ENCODE results near the gene FUNDC2. TPM values are rescaled to one million over a fixed set of nuclear protein-coding genes. Genes with fewer than 3 reads are reported as not detected.

FUNDC2 gene
- total RNA-seq, 3 donors from 2014 or later: 114 to 124 (median 116) TPM

DNA sequence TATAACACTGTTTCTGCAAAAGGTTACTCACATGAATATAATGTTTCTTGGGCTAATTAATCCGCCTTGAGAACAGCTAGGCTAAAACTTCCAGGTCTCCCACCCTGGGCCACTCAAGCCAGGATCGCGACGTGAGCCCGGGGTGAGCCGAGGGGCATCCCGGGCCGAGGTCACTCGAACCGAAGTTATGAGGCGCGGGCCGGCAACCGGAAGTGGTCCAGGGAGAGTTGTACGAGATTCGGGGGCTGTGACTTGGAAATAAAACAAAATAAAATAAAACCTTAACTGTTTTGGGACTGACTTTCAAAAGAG lies 44.0 kb downstream of the FUNDC2 start:
- Mint-ChIP-seq H3K9me3 (no peaks in the 10 kb centered on the region), H3K36me3 (ENCODE audit: insufficient read depth) (peaks cover 19% of the 10 kb centered on the region), H3K4me1 (ENCODE audit: low read depth) (peaks cover 49% of the 10 kb centered on the region), H3K27me3 (ENCODE audit: low read depth) (no peaks in the 10 kb centered on the region), H3K4me3 (peak overlapping the region; percentile 83)
- ATAC-seq (no peak), DNase-seq (no peak)

DNA sequence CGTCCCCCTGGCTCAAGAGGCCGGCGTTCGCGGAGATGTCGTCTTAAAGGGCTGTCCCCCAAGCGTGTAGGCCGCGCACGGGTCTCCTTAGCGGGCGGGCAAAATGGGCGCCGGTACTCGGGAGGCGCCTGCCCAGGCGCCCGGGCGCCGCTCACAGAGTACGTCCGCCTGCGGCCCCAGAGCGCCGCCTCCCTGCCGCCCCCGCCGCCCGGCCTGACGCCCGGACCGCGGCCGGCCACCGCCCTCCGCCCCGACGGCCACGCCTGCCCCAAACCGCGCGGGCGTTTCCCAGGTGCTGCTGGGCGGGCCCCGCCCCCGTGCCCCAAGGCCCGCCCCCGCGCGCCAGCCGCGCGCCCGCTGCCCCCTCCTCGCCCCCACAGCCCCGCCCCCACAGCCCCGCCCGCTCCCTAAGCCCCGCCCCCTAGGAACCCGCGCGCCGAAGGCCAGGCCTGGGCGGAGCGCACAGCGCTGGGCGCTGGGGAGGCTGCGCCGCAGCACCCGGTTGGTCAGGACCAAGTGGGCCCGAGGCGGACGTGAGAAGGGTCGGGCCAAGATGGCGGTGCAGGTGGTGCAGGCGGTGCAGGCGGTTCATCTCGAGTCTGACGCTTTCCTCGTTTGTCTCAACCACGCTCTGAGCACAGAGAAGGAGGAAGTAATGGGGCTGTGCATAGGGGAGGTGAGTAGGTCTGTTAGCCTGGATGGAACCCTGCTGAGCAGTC lies 44.5 kb downstream of the FUNDC2 start, which contains the start of the genes BRCC3, CMC4 and MTCP1:
Gene BRCC3 (plus strand): TSS at position 534 of the 719 bp plus-strand sequence. CDS start 20 bp downstream, at position 554.
Gene CMC4 (minus strand): TSS at position 162 of the 719 bp plus-strand sequence. CDS start 7,113 bp downstream, outside the sequence.
Gene MTCP1 (minus strand): TSS at position 162 of the 719 bp plus-strand sequence. CDS start 5,126 bp downstream, outside the sequence.
- H3K9me3 Mint-ChIP-seq: no peaks in the 10 kb centered on the region
- H3K27me3 Mint-ChIP-seq (ENCODE audit: low read depth): no peaks in the 10 kb centered on the region
- H3K36me3 Mint-ChIP-seq (ENCODE audit: insufficient read depth): peaks cover 20% of the 10 kb centered on the region
- ATAC-seq (peak; percentile 95 to 97), DNase-seq (peak; percentile 63)
- peaks cover 50% of the 10 kb centered on the region for H3K4me1 Mint-ChIP-seq (ENCODE audit: low read depth)
- H3K4me3 Mint-ChIP-seq: peak within 1 kb of the TSS; percentile 92

DNA sequence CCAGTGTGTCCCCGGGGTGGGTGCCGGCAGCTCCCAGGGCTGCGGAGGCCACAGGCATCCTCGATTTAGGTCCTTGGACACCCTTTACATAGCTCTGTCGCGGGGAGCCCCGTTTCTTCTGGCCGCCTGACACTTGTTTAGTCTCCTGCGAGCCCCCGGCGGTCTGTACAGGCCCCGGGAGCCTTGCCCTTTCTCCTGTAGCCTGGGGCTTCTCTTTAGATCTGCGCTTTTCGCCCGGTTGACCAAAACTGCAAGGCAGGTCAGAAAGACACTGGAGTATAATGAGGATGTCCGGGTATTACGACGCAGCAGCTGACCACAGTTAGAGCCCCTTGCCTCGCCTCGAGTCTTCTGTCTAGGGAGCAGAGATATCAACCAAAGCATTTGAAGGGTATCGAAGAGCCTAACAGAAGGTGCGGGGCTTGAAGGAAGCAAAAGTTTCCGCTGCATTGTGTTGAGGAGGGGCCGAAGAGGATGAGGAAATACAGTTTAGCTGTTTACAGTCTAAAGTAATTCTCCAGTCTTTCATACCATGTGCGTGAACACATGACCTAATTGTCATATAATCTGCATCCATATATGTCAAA lies 45.1 kb downstream of the FUNDC2 start:
- DNase-seq (no peak), ATAC-seq (no peak)
- peaks cover 50% of the 10 kb centered on the region for H3K4me1 Mint-ChIP-seq (ENCODE audit: low read depth)
- no peaks in the 10 kb centered on the region for H3K27me3 Mint-ChIP-seq (ENCODE audit: low read depth)
- H3K4me3 Mint-ChIP-seq: peak overlapping the region; percentile 92
- no peaks in the 10 kb centered on the region for H3K9me3 Mint-ChIP-seq
- peaks cover 20% of the 10 kb centered on the region for H3K36me3 Mint-ChIP-seq (ENCODE audit: insufficient read depth)

DNA sequence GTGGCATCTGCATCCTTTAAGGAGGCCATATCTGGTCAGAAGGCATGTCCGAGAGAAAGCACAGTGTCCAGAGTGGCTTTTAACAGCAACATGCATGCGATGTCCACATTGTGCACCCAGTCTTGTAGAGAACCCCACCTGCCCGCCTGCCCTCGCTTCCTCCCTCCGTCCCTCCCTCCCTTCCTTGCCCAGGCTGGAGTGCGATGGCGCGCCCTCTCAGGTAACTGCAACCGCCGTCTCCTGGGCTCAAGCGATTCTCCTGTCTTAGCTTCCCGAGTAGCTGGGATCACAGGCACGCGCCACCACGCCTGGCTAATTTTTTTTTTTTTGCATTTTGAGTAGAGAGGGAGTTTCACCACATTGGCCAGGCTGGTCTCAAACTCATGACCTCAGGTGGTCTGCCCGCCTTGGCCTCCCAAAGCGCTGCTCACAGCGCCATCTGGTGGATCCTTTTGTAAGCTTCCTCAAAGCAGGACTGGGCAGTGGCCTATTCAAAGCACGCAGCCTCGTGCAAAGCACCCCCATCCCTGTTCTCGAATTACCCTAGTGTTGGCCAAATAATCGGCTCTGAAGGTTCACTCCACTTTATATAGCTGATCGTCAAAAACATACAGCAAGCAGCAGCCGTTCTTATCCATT lies 59.7 kb downstream of the FUNDC2 start:
- H3K36me3 Mint-ChIP-seq (ENCODE audit: insufficient read depth): peaks cover 12% of the 10 kb centered on the region
- no peaks in the 10 kb centered on the region for H3K9me3 Mint-ChIP-seq
- DNase-seq: peak; percentile 40
- H3K4me1 Mint-ChIP-seq (ENCODE audit: low read depth): peaks cover 2% of the 10 kb centered on the region
- no peak overlapping the region for H3K4me3 Mint-ChIP-seq
- no peaks in the 10 kb centered on the region for H3K27me3 Mint-ChIP-seq (ENCODE audit: low read depth)
- ATAC-seq: peak in 1 of 2 donors; percentile 52

DNA sequence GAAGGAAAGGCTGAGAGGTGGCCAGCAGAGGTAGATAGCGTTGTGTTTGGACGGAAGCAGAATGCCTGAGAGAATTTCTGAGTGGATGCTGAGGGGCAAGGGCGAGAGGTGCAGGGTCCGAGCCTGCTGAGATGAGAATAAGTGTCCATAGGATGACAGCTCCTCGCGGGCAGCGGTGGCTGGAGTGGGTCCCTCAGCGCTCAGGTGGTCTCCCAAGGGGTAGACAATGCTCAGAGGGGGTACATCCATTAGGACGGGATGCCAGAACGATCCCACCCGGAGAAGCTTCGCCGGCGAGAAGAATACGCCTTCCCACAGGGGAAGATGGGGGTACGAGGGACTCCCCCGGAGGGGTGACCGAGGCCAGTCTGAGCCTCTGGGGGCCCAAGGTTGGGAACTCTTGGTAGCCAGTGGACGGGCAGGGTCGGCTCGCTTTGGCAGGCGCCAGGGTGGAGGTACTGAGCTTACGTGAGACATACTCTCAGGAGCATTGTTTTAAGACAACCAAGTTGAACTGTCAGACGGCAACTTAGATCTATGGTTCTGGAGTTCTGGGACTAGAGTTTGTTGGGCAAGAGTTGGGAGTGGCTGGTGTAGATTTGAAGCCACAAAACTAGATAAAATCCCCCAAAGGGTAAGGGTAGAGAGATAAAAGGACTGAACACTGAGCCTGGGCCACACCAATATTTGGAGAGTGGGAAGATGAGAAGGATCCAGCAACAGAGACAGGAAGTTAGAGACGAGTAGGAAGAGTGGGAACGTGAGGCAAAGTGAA lies 60.5 kb downstream of the FUNDC2 start:
- H3K4me1 Mint-ChIP-seq (ENCODE audit: low read depth): peaks cover 2% of the 10 kb centered on the region
- H3K27me3 Mint-ChIP-seq (ENCODE audit: low read depth): no peaks in the 10 kb centered on the region
- H3K9me3 Mint-ChIP-seq: no peaks in the 10 kb centered on the region
- H3K36me3 Mint-ChIP-seq (ENCODE audit: insufficient read depth): peaks cover 9% of the 10 kb centered on the region
- no peak overlapping the region for H3K4me3 Mint-ChIP-seq
- no peak for ATAC-seq
- no peak for DNase-seq

DNA sequence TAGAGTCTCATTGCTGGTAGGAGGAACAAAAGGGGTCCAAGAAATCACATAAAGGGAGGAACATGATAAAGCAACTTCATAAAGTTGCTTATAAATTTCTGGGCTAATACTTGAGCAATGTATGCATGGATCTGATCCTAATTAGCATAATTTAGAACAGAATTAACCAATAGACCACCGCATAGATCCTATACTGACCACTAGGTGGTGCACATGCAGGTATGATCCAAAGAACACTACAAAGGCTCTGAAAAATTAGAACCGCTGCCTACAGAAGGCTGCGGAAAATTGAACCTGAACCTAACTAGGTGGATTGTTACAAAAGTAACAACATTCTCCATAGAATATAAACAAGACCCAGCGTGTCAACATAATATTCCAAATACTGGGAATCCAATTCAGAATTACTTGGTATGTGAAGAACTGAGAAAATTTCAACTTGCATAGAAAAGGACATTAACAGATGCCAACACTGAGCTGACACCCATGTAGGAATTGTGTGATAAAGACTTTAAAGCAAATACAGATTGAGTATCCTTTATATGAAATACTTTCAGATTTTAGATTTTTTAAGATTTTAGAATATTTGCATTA lies 67.9 kb downstream of the FUNDC2 start:
- no peak overlapping the region for H3K4me3 Mint-ChIP-seq
- ATAC-seq: peak; percentile 56 to 66
- no peaks in the 10 kb centered on the region for H3K27me3 Mint-ChIP-seq (ENCODE audit: low read depth)

DNA sequence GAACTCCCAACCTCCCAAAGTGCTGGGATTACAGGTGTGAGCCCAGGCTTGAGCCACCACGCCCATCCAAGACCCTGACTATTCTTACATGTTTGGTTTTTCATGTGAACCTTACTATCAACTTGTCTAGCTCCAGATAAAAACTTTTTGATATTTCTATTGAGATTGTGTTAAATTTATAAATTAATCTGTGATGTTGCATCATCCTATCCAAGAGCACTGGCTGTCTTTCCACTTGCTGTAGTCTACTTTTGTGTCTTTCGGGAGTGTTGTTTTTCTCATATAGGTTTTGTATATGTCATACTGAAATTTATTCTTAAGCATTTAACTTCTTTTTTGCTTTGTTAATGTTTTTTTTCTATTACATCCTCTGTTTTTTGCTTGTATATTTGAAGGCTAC lies 79.3 kb downstream of the FUNDC2 start:
- H3K4me1 Mint-ChIP-seq (ENCODE audit: low read depth): peaks cover 7% of the 10 kb centered on the region

More for the DNA sequence above, 67.9 kb downstream of the FUNDC2 start:
- no peak for DNase-seq
- Mint-ChIP-seq H3K36me3 (ENCODE audit: insufficient read depth) (peaks cover 8% of the 10 kb centered on the region), H3K4me1 (ENCODE audit: low read depth) (no peaks in the 10 kb centered on the region), H3K9me3 (no peaks in the 10 kb centered on the region)

DNA sequence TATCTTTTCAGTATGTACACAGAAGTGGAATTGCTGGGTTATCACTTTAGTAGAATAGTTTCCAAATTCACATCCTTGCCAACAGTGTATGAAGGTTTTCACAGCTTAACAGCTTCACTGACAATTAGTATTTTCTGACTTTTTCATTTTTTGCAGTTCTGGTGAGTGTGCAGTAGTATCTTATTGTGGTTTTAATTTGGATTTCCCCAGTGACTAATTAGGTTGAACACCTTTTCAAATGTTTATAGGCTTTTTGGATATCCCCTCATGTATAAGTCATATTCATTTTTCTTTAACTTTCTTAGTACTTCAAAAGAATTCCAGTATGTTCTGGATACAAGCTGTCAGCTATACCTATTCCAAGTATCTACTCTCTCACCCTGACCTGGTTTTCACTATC lies 81.8 kb downstream of the FUNDC2 start:
- ATAC-seq: peak; percentile 80 to 96

More for the DNA sequence above, 79.3 kb downstream of the FUNDC2 start:
- Mint-ChIP-seq H3K36me3 (ENCODE audit: insufficient read depth) (peaks cover 21% of the 10 kb centered on the region), H3K4me3 (no peak overlapping the region), H3K27me3 (ENCODE audit: low read depth) (no peaks in the 10 kb centered on the region), H3K9me3 (no peaks in the 10 kb centered on the region)
- ATAC-seq (no peak), DNase-seq (no peak)

More for the DNA sequence above, 81.8 kb downstream of the FUNDC2 start:
- Mint-ChIP-seq H3K27me3 (ENCODE audit: low read depth) (no peaks in the 10 kb centered on the region), H3K36me3 (ENCODE audit: insufficient read depth) (peaks cover 26% of the 10 kb centered on the region), H3K4me1 (ENCODE audit: low read depth) (peaks cover 7% of the 10 kb centered on the region), H3K9me3 (no peaks in the 10 kb centered on the region), H3K4me3 (no peak overlapping the region)
- no peak for DNase-seq

Other genes starting within 250 kb of the FUNDC2 start
- gene MPP1, start 221.4 kb upstream of the FUNDC2 start, total RNA-seq: 1 to 10 TPM; 8.0 to 8.8 (median 8.0) TPM
- gene SMIM9, start 192.2 kb upstream of the FUNDC2 start, total RNA-seq: not detected
- 10 to 100 TPM; 44.3 to 64.1 (median 54.8) TPM for gene F8A1, start 140.5 kb upstream of the FUNDC2 start, total RNA-seq
- 1 to 10 TPM; 1.3 to 2.4 (median 1.5) TPM for gene F8, start 4.1 kb upstream of the FUNDC2 start, total RNA-seq
- 1 to 10 TPM; 1.1 to 2.7 (median 1.6) TPM for gene CMC4, start 44.3 kb downstream of the FUNDC2 start, total RNA-seq
- 1 to 10 TPM; 3.4 to 5.5 (median 5.1) TPM for gene MTCP1, start 44.3 kb downstream of the FUNDC2 start, total RNA-seq
- 10 to 100 TPM; 21.7 to 25.6 (median 23.1) TPM for gene BRCC3, start 44.7 kb downstream of the FUNDC2 start, total RNA-seq
- gene VBP1, start 189.6 kb downstream of the FUNDC2 start, total RNA-seq: 10 to 100 TPM; 83.6 to 88.2 (median 86.5) TPM
- gene RAB39B, start 237.6 kb downstream of the FUNDC2 start, total RNA-seq: 1 to 10 TPM; 8.1 to 9.6 (median 8.4) TPM